Lower lobe of right lung (tissue), 2 donors: Measurements from ENCODE around the gene HBG2. TPM values are rescaled to one million over a fixed set of nuclear protein-coding genes. Genes with fewer than 3 reads are reported as not detected.
"Not testable (repeated sequence)": the region's sequence is repeated elsewhere in the genome, so short reads cannot be mapped to it uniquely, and the experiment has no call there.

Experiments used
- ATAC-seq, 2 donors: fragments of 200-7000 bp; cut with Tn5 transposase; one replicate each; pipeline ENCODE4 v1.9.1; 2020 to 2022; ENCODE audit warnings: mild to moderate bottlenecking in 2 of 2, moderate library complexity in 2 of 2
- DNase-seq: peaks from one replicate; pipeline ENCODE4 v3.0.0-alpha.2; 2020
- H3K27ac ChIP-seq: fragments of 200-600 bp; one replicate; pipeline ENCODE4 v1.8.0; 2022
- H3K27me3 ChIP-seq: fragments of 200-600 bp; one replicate; pipeline ENCODE4 v1.8.0; 2022; ENCODE audit warnings: low read depth
- H3K36me3 ChIP-seq: fragments of 200-600 bp; one replicate; pipeline ENCODE4 v1.8.0; 2022; ENCODE audit warnings: mild to moderate bottlenecking
- H3K4me1 ChIP-seq: fragments of 200-600 bp; one replicate; pipeline ENCODE4 v1.8.0; 2022
- H3K4me3 ChIP-seq: fragments of 200-600 bp; one replicate; pipeline ENCODE4 v1.8.0; 2022; ENCODE audit warnings: mild to moderate bottlenecking
- H3K9me3 ChIP-seq: fragments of 200-600 bp; one replicate; pipeline ENCODE4 v1.8.0; 2022
- CTCF ChIP-seq: fragments of 200-600 bp; IDR thresholded peaks from one replicate; pipeline ENCODE4 v1.8.0; 2022; ENCODE audit warnings: antibody characterized with exemption, mild to moderate bottlenecking
- intact Hi-C: fragments of 100-400 bp; cut with DNase I; formaldehyde crosslinking; loops from one replicate; pipeline ENCODE4 v1.11.0; 2022
- total RNA-seq: library from RNA; stranded (reverse); fragmentation: NEBNext Ultra II Directional; extraction: Animal tissue kit (Norgen Biotek cat#: 25700); gene quantifications from one replicate; pipeline ENCODE4 v1.2.1, GENCODE V29; 2021
- donor health status: DM: no; HTN: yes; CAD: no; lungs with severe emphysema.

The HBG2 gene
- total RNA-seq, 1 donor from 2014 or later = 0.89 TPM

- no peak for TF ChIP-seq CTCF
- Histone ChIP-seq H3K9me3 (no peaks in the 10 kb centered on the region), H3K27me3 (no peaks in the 10 kb centered on the region), H3K36me3 (no peaks in the 10 kb centered on the region), H3K27ac (no peak overlapping the region), H3K4me3 (no peak overlapping the region), H3K4me1 (no peaks in the 10 kb centered on the region)
- intact Hi-C loops = no loop called here
- DNase-seq (no peak), ATAC-seq (no peak)
Observed at GRCh38 chr11:5297721-5298323, 43.2 kb upstream of the HBG2 start.

GRCh38 chr11:5294342-5294995 is 39.9 kb upstream of the HBG2 start:
- ATAC-seq, H3K36me3 ChIP-seq, H3K4me1 ChIP-seq, H3K27me3 ChIP-seq, intact Hi-C loops, H3K9me3 ChIP-seq, DNase-seq, H3K27ac ChIP-seq, H3K4me3 ChIP-seq: not testable (repeated sequence)

- Histone ChIP-seq H3K27ac (no peak overlapping the region), H3K4me1 (no peaks in the 10 kb centered on the region), H3K4me3 (no peak overlapping the region), H3K36me3 (no peaks in the 10 kb centered on the region), H3K9me3 (no peaks in the 10 kb centered on the region), H3K27me3 (no peaks in the 10 kb centered on the region)
- no peak for TF ChIP-seq CTCF
- no peak for DNase-seq
- intact Hi-C loops = no loop called here
- ATAC-seq = no peak
Observed at GRCh38 chr11:5293028-5293427, 38.4 kb upstream of the HBG2 start.

- Histone ChIP-seq H3K36me3 (no peaks in the 10 kb centered on the region), H3K27me3 (no peaks in the 10 kb centered on the region), H3K9me3 (no peaks in the 10 kb centered on the region), H3K27ac (no peak overlapping the region), H3K4me1 (no peaks in the 10 kb centered on the region), H3K4me3 (no peak overlapping the region)
- TF ChIP-seq CTCF = peak; percentile 26
- DNase-seq (no peak), ATAC-seq (peak in 1 of 2 donors; percentile 40)
- intact Hi-C loops = no loop called here
Observed at GRCh38 chr11:5291207-5291838, 36.7 kb upstream of the HBG2 start.

GRCh38 chr11:5290106-5290505 is 35.5 kb upstream of the HBG2 start:
- intact Hi-C loops = no loop called here
- TF ChIP-seq CTCF = no peak
- no peaks in the 10 kb centered on the region for H3K27me3 ChIP-seq
- no peaks in the 10 kb centered on the region for H3K9me3 ChIP-seq
- H3K36me3 ChIP-seq = no peaks in the 10 kb centered on the region
- DNase-seq (no peak), ATAC-seq (no peak)
- no peak overlapping the region for H3K4me3 ChIP-seq
- no peak overlapping the region for H3K27ac ChIP-seq
- no peaks in the 10 kb centered on the region for H3K4me1 ChIP-seq

- Histone ChIP-seq H3K27ac (no peak overlapping the region), H3K4me1 (no peaks in the 10 kb centered on the region), H3K27me3 (no peaks in the 10 kb centered on the region), H3K9me3 (no peaks in the 10 kb centered on the region), H3K36me3 (no peaks in the 10 kb centered on the region), H3K4me3 (no peak overlapping the region)
- DNase-seq (no peak), ATAC-seq (no peak)
- no peak for TF ChIP-seq CTCF
- intact Hi-C loops = no loop called here
Observed at GRCh38 chr11:5289696-5290095, 35.1 kb upstream of the HBG2 start.
